Endothelial cell of umbilical vein (primary cell): ENCODE results near the gene POLRMT. TPM values are rescaled to one million over a fixed set of nuclear protein-coding genes. Genes with fewer than 3 reads are reported as not detected.

Experiments used
- polyA plus RNA-seq, 4 experiments: library from polyadenylated mRNA; depleted of rRNA in 3 of 4; stranded (reverse) in 3 of 4; unstranded in 1 of 4; fragments of >200 nt; gene quantifications; 2 replicates each; pipeline versions ENCODE4 v1.2.1 to v1.2.3, GENCODE V29; 2011 to 2012; ENCODE audit warnings: missing spikeins in 1 of 4
- total RNA-seq: library from RNA; stranded (reverse); gene quantifications from 2 replicates; pipeline ENCODE4 v1.2.3, GENCODE V29; 2021

Gene POLRMT
- total and polyA plus RNA-seq, 2 donors (not counting 3 experiments of a cell fraction or from before 2014, with no cell fraction given), result 38.9 to 50.6 TPM

Other genes with a start within 250 kb of the POLRMT start
- gene C2CD4C, start 224.4 kb downstream of the POLRMT start, total RNA-seq, result 0.37 and 0.38 TPM in 2 replicates
- 0.25 and 0.33 TPM in 2 replicates for gene C2CD4C, start 224.4 kb downstream of the POLRMT start, polyA plus RNA-seq
- gene SHC2, start 172.5 kb downstream of the POLRMT start, total RNA-seq, result 4.2 and 7.5 TPM in 2 replicates
- 11.8 and 16.8 TPM in 2 replicates for gene SHC2, start 172.5 kb downstream of the POLRMT start, polyA plus RNA-seq
- 0.31 and 0.44 TPM in 2 replicates for gene MADCAM1, start 137.1 kb downstream of the POLRMT start, total RNA-seq
- gene MADCAM1, start 137.1 kb downstream of the POLRMT start, polyA plus RNA-seq, result 0.06 and 0.07 TPM in 2 replicates
- gene TPGS1, start 126.0 kb downstream of the POLRMT start, total RNA-seq, result 24.0 and 24.7 TPM in 2 replicates
- gene TPGS1, start 126.0 kb downstream of the POLRMT start, polyA plus RNA-seq, result 20.9 and 24.2 TPM in 2 replicates
- 92.9 and 93.2 TPM in 2 replicates for gene CDC34, start 101.8 kb downstream of the POLRMT start, total RNA-seq
- gene CDC34, start 101.8 kb downstream of the POLRMT start, polyA plus RNA-seq, result 90.4 and 101 TPM in 2 replicates
- gene GZMM, start 89.5 kb downstream of the POLRMT start, total RNA-seq, result not detected in 2 replicates
- gene GZMM, start 89.5 kb downstream of the POLRMT start, polyA plus RNA-seq, result not detected in 2 replicates
- gene BSG, start 60.9 kb downstream of the POLRMT start, total RNA-seq, result 466 and 485 TPM in 2 replicates
- gene BSG, start 60.9 kb downstream of the POLRMT start, polyA plus RNA-seq, result 661 and 823 TPM in 2 replicates
- 0.37 and 0.53 TPM in 2 replicates for gene HCN2, start 43.7 kb downstream of the POLRMT start, total RNA-seq
- 0.18 TPM in 2 replicates for gene HCN2, start 43.7 kb downstream of the POLRMT start, polyA plus RNA-seq
- not detected in 2 replicates for gene FGF22, start 6.3 kb upstream of the POLRMT start, total RNA-seq
- gene FGF22, start 6.3 kb upstream of the POLRMT start, polyA plus RNA-seq, result 0.06 and 0.07 TPM in 2 replicates
- gene RNF126, start 29.7 kb upstream of the POLRMT start, total RNA-seq, result 58.4 and 61.3 TPM in 2 replicates
- 19.2 and 20.5 TPM in 2 replicates for gene RNF126, start 29.7 kb upstream of the POLRMT start, polyA plus RNA-seq
- 19.9 and 30.3 TPM in 2 replicates for gene FSTL3, start 42.9 kb upstream of the POLRMT start, total RNA-seq
- 45.2 and 70.7 TPM in 2 replicates for gene FSTL3, start 42.9 kb upstream of the POLRMT start, polyA plus RNA-seq
- gene PRSS57, start 61.9 kb upstream of the POLRMT start, total RNA-seq, result not detected in 2 replicates
- gene PRSS57, start 61.9 kb upstream of the POLRMT start, polyA plus RNA-seq, result not detected in 2 replicates
- 24.2 and 31.8 TPM in 2 replicates for gene PALM, start 75.4 kb upstream of the POLRMT start, total RNA-seq
- gene PALM, start 75.4 kb upstream of the POLRMT start, polyA plus RNA-seq, result 3.9 and 5.7 TPM in 2 replicates
- not detected in 2 replicates for gene MISP, start 117.6 kb upstream of the POLRMT start, total RNA-seq
- not detected in 2 replicates for gene MISP, start 117.6 kb upstream of the POLRMT start, polyA plus RNA-seq
- 607 and 623 TPM in 2 replicates for gene PTBP1, start 163.9 kb upstream of the POLRMT start, total RNA-seq
- 382 and 465 TPM in 2 replicates for gene PTBP1, start 163.9 kb upstream of the POLRMT start, polyA plus RNA-seq
- gene PLPPR3, start 188.4 kb upstream of the POLRMT start, total RNA-seq, result 0.76 and 1.2 TPM in 2 replicates
- 1.1 and 2.0 TPM in 2 replicates for gene PLPPR3, start 188.4 kb upstream of the POLRMT start, polyA plus RNA-seq
- gene AZU1, start 194.3 kb upstream of the POLRMT start, total RNA-seq, result not detected in 2 replicates
- 0.12 TPM in 1 of 2 replicates, not detected in the other for gene AZU1, start 194.3 kb upstream of the POLRMT start, polyA plus RNA-seq
- not detected in 2 replicates for gene PRTN3, start 207.5 kb upstream of the POLRMT start, total RNA-seq
- gene PRTN3, start 207.5 kb upstream of the POLRMT start, polyA plus RNA-seq, result not detected in 2 replicates
- gene ELANE, start 218.8 kb upstream of the POLRMT start, total RNA-seq, result not detected in 2 replicates
- gene ELANE, start 218.8 kb upstream of the POLRMT start, polyA plus RNA-seq, result not detected in 2 replicates
- gene CFD, start 226.1 kb upstream of the POLRMT start, total RNA-seq, result 0.40 TPM in 1 of 2 replicates, not detected in the other
- gene CFD, start 226.1 kb upstream of the POLRMT start, polyA plus RNA-seq, result 0.25 and 0.53 TPM in 2 replicates